A673 (cell line): ENCODE results near the gene KNDC1.

ENCODE experiments used
- EZH2 ChIP-seq: fragments of 200-600 bp; sonication (generic); IDR thresholded peaks from 2 replicates; pipeline ENCODE4 v1.6.1; 2017; ENCODE audit warnings: borderline replicate concordance, low read depth, mild to moderate bottlenecking, mixed read lengths, antibody characterized with exemption, low read length; ENCODE audit not compliant: poor library complexity, severe bottlenecking
- TF ChIP-seq, protein P1 (sequence below): fragments of 300-800, 200-600 bp; sonication (generic); conservative IDR thresholded peaks from 2 replicates; pipeline ENCODE4 v1.5.1; 2017; ENCODE audit warnings: low read depth, mild to moderate bottlenecking, antibody characterized with exemption, low read length, moderate library complexity, mixed read lengths

DNA sequence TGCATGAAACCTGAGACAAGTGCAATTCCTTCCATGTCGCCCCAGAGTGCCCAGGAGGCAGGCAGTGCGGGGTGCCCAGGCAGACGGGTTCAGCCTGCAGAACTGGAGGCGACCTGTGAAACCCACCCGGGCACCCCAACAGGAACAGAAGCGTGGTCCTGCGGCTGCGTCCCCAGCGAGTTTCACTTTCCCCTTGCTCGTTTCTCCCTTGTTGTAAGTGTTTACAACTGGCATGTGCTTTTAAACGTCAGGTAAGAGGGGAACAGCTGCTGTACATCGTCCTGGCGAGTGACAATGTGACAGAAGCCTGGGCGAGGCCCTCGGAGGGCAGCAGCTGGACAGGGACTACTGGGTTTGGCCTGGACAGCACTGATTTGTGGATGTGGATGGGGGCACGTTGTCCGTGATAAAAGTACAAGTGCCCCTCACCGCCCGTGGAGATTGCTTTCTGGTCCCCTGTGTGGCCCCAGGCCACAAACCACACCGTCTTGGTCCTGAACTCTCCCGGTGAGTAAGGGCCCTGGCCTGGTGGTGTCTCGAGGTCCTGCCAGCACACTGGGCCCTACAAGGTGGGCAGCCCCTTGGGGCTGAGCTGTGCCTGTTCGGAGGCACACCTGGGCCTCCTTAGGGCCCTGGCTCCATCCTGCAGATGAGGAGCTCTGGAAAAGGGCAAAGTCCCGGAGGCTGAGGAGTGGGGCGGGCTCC lies 81.6 kb downstream of the KNDC1 start:
- TF ChIP-seq, protein P1, sequence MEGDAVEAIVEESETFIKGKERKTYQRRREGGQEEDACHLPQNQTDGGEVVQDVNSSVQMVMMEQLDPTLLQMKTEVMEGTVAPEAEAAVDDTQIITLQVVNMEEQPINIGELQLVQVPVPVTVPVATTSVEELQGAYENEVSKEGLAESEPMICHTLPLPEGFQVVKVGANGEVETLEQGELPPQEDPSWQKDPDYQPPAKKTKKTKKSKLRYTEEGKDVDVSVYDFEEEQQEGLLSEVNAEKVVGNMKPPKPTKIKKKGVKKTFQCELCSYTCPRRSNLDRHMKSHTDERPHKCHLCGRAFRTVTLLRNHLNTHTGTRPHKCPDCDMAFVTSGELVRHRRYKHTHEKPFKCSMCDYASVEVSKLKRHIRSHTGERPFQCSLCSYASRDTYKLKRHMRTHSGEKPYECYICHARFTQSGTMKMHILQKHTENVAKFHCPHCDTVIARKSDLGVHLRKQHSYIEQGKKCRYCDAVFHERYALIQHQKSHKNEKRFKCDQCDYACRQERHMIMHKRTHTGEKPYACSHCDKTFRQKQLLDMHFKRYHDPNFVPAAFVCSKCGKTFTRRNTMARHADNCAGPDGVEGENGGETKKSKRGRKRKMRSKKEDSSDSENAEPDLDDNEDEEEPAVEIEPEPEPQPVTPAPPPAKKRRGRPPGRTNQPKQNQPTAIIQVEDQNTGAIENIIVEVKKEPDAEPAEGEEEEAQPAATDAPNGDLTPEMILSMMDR = no peak
- no peak for TF ChIP-seq EZH2
